ENCODE results near the gene MTUS2.

Gene MTUS2

GRCh38 chr13:29459813-29460355 is 639.7 kb downstream of the MTUS2 start:
- DNase-seq, result no peak

GRCh38 chr13:29464105-29464679 is 644.1 kb downstream of the MTUS2 start:
- DNase-seq, result no peak

- no peak for DNase-seq
These were observed 645.7 kb downstream of the MTUS2 start for GRCh38 chr13:29465741-29466293.

GRCh38 chr13:29471551-29471950 is 651.4 kb downstream of the MTUS2 start:
- peak; percentile 0 to 1 for DNase-seq

- DNase-seq, result peak; percentile 26 to 34
These were observed 652.3 kb downstream of the MTUS2 start for GRCh38 chr13:29472332-29472961.

- DNase-seq, result no peak
These were observed 653.0 kb downstream of the MTUS2 start for GRCh38 chr13:29473166-29473565.

- DNase-seq, result no peak
These were observed 654.9 kb downstream of the MTUS2 start for GRCh38 chr13:29474991-29475390.

- DNase-seq, result no peak
These were observed 655.9 kb downstream of the MTUS2 start for GRCh38 chr13:29476046-29476445.

GRCh38 chr13:29479716-29480492 is 659.8 kb downstream of the MTUS2 start:
- no peak for DNase-seq

GRCh38 chr13:29480893-29481525 is 660.9 kb downstream of the MTUS2 start:
- DNase-seq, result no peak

GRCh38 chr13:29481603-29482002 is 661.5 kb downstream of the MTUS2 start:
- DNase-seq, result no peak

GRCh38 chr13:29482504-29482903 is 662.4 kb downstream of the MTUS2 start:
- no peak for DNase-seq

- DNase-seq, result no peak
These were observed 663.1 kb downstream of the MTUS2 start for GRCh38 chr13:29483211-29483610.

- DNase-seq, result no peak
These were observed 663.5 kb downstream of the MTUS2 start for GRCh38 chr13:29483623-29484022.

GRCh38 chr13:29484236-29484635 is 664.1 kb downstream of the MTUS2 start:
- DNase-seq, result no peak

- DNase-seq, result no peak
These were observed 664.7 kb downstream of the MTUS2 start for GRCh38 chr13:29484796-29485195.

GRCh38 chr13:29486551-29486950 is 666.4 kb downstream of the MTUS2 start:
- no peak for DNase-seq

GRCh38 chr13:29487466-29488454 is 667.6 kb downstream of the MTUS2 start:
- no peak for DNase-seq

- DNase-seq, result no peak
These were observed 669.8 kb downstream of the MTUS2 start for GRCh38 chr13:29489650-29490560.

- DNase-seq, result no peak
These were observed 670.4 kb downstream of the MTUS2 start for GRCh38 chr13:29490561-29490885.

- DNase-seq, result no peak
These were observed 671.1 kb downstream of the MTUS2 start for GRCh38 chr13:29491248-29491647.

Measured in Kasumi-1 (cell line).